ENCODE data around the gene NEK1.

Gene NEK1

GRCh38 chr4:169640261-169640870 is 28.0 kb upstream of the NEK1 start:
- no peak overlapping the region for H3K27ac ChIP-seq
- TF ChIP-seq CTCF (IDR thresholded peaks at IDR 0.05) (no peak), ZFX (IDR thresholded peaks at IDR 0.05; ENCODE audit: borderline replicate concordance) (no peak)

- TF ChIP-seq ZFX (IDR thresholded peaks at IDR 0.05; ENCODE audit: borderline replicate concordance): no peak
- TF ChIP-seq CTCF (IDR thresholded peaks at IDR 0.05): no peak
- H3K27ac ChIP-seq: peak overlapping the region; percentile 71
Observed at GRCh38 chr4:169634975-169635374, 22.6 kb upstream of the NEK1 start.

GRCh38 chr4:169632896-169633295 is 20.5 kb upstream of the NEK1 start:
- no peak overlapping the region for H3K27ac ChIP-seq
- TF ChIP-seq CTCF (IDR thresholded peaks at IDR 0.05) (no peak), ZFX (IDR thresholded peaks at IDR 0.05; ENCODE audit: borderline replicate concordance) (no peak)

GRCh38 chr4:169630069-169630468 is 17.7 kb upstream of the NEK1 start:
- TF ChIP-seq CTCF (IDR thresholded peaks at IDR 0.05) (no peak), ZFX (IDR thresholded peaks at IDR 0.05; ENCODE audit: borderline replicate concordance) (no peak)
- H3K27ac ChIP-seq: no peak overlapping the region

- TF ChIP-seq CTCF (IDR thresholded peaks at IDR 0.05) (no peak), ZFX (IDR thresholded peaks at IDR 0.05; ENCODE audit: borderline replicate concordance) (no peak)
- no peak overlapping the region for H3K27ac ChIP-seq
Observed at GRCh38 chr4:169628579-169628978, 16.2 kb upstream of the NEK1 start.

GRCh38 chr4:169627307-169627706 is 14.9 kb upstream of the NEK1 start:
- H3K27ac ChIP-seq: no peak overlapping the region
- TF ChIP-seq ZFX (IDR thresholded peaks at IDR 0.05; ENCODE audit: borderline replicate concordance) (no peak), CTCF (IDR thresholded peaks at IDR 0.05) (no peak)

GRCh38 chr4:169626331-169627282 is 14.2 kb upstream of the NEK1 start:
- TF ChIP-seq CTCF (IDR thresholded peaks at IDR 0.05) (no peak), ZFX (IDR thresholded peaks at IDR 0.05; ENCODE audit: borderline replicate concordance) (no peak)
- H3K27ac ChIP-seq: no peak overlapping the region
